ENCODE data around the gene METTL16. TPM values are rescaled to one million over a fixed set of nuclear protein-coding genes. Genes with fewer than 3 reads are reported as not detected.

METTL16 gene
- total RNA-seq, 2 donors from 2014 or later = 12.9 to 24.1 TPM

DNA sequence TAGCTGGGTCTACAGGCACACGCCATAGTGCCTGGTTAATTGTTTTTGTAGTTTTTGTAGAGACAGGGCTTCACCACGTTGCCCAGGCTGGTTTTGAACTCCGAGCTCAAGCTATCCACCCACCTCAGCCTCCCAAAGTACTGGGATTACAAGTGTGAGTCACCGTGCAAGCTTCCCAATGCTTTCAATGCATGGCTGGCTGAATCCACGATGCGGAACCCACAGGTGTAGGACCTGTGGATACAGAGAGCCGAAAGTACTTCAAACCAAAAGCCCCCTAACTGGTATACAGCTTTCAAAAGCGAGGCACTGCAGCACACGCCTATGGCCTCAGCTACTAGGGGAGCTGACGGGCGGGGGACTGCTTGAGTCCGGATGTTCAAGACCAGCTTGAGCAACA is 44.8 kb downstream of the METTL16 start:
- WGBS, 2 donors = 95% methylated on average over 11 to 12 of the region's 12 CpGs
- TF ChIP-seq, protein P1, sequence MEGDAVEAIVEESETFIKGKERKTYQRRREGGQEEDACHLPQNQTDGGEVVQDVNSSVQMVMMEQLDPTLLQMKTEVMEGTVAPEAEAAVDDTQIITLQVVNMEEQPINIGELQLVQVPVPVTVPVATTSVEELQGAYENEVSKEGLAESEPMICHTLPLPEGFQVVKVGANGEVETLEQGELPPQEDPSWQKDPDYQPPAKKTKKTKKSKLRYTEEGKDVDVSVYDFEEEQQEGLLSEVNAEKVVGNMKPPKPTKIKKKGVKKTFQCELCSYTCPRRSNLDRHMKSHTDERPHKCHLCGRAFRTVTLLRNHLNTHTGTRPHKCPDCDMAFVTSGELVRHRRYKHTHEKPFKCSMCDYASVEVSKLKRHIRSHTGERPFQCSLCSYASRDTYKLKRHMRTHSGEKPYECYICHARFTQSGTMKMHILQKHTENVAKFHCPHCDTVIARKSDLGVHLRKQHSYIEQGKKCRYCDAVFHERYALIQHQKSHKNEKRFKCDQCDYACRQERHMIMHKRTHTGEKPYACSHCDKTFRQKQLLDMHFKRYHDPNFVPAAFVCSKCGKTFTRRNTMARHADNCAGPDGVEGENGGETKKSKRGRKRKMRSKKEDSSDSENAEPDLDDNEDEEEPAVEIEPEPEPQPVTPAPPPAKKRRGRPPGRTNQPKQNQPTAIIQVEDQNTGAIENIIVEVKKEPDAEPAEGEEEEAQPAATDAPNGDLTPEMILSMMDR (IDR thresholded peaks at IDR 0.05) = no peak
- no peak for TF ChIP-seq POLR2A (IDR thresholded peaks at IDR 0.05)
- Histone ChIP-seq H3K27me3 (no peaks in the 10 kb centered on the region), H3K9me3 (no peaks in the 10 kb centered on the region), H3K27ac (no peak overlapping the region), H3K36me3 (replicated peaks in 1 of 2; ENCODE audit: insufficient read depth in 1 of 2, low read depth in 2 of 2) (peaks cover 14 to 19% of the 10 kb centered on the region in 2 donors), H3K4me3 (no peak overlapping the region), H3K4me1 (no peaks in the 10 kb centered on the region)
- ATAC-seq = no peak
- intact Hi-C loops (cut with DNase I) = no loop called here
- DNase-seq = no peak

DNA sequence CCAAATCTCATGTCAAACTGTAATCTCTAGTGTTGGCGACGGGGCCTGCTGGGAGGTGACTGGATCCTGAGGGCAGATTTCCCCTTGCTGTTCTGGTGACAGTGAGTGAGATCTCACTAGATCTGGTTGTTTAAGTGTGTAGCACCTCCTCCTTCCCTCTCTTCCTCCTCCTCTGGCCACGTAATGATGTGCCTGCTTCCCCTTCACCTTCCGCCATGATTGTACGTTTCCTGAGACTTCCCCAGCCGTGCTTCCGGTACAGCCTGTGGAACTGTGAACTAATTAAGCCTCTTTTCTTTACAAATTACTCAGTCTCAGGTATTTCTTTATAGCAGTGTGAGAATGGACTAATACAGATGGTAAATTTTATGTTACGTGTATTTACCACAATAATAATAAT is 49.2 kb downstream of the METTL16 start:
- no peaks in the 10 kb centered on the region for H3K27me3 ChIP-seq
- no peaks in the 10 kb centered on the region for H3K9me3 ChIP-seq
- intact Hi-C loops (cut with DNase I) = no loop called here
- H3K36me3 ChIP-seq (replicated peaks in 1 of 2; ENCODE audit: insufficient read depth in 1 of 2, low read depth in 2 of 2) = peaks cover 14% of the 10 kb centered on the region in 2 donors
- WGBS, 2 donors = 94% methylated on average over 8 of the region's 8 CpGs
- ATAC-seq (no peak), DNase-seq (no peak)
- H3K27ac ChIP-seq = no peak overlapping the region
- TF ChIP-seq POLR2A (IDR thresholded peaks at IDR 0.05) = no peak
- TF ChIP-seq, protein P1 (IDR thresholded peaks at IDR 0.05) = no peak
- no peaks in the 10 kb centered on the region for H3K4me1 ChIP-seq
- no peak overlapping the region for H3K4me3 ChIP-seq

DNA sequence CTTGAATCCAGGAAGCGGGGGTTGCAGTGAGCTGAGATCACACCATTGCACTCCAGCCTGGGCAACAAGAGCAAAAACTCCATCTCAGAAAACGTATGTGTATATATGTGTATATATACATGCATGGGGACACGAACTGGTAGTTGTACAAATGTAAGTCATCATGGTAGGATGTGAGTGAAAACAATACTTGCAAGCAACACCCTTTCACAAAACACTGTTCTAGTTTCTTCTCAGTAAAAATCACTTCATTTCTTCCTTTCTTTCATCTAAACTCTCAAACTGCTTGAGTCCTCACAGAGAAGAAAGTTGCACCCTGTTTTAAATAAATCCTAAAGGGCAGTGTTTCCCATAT is 51.8 kb downstream of the METTL16 start:
- intact Hi-C loops (cut with DNase I) = no loop called here
- no peak overlapping the region for H3K27ac ChIP-seq

DNA sequence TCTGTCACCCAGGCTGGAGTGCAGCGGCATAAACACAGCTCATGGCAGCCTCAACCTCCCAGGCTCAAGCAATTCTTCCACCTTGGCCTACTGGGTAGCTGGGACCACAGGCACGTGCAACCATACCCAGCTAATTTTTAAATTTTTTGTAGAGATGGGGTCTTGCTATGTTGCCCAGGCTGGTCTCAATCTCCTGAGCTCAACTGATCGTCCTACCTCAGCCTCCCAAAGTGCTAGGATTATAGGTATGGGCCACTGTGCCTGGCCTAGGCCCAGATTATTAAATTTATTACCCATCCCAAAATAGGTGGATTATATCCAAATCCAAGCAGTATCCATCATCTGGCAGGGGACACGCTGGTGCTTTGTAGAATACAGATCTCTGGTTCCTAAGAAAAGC is 53.8 kb downstream of the METTL16 start:
- Histone ChIP-seq H3K27ac (no peak overlapping the region), H3K36me3 (replicated peaks in 1 of 2; ENCODE audit: insufficient read depth in 1 of 2, low read depth in 2 of 2) (peaks cover 7 to 8% of the 10 kb centered on the region in 2 donors), H3K27me3 (no peaks in the 10 kb centered on the region), H3K4me1 (no peaks in the 10 kb centered on the region), H3K9me3 (no peaks in the 10 kb centered on the region), H3K4me3 (no peak overlapping the region)
- intact Hi-C loops (cut with DNase I) = no loop called here
- DNase-seq = no peak
- no peak for ATAC-seq
- WGBS, 2 donors = 93 to 95% methylated on average over 4 of the region's 4 CpGs
- no peak for TF ChIP-seq POLR2A (IDR thresholded peaks at IDR 0.05)
- TF ChIP-seq, protein P1 (IDR thresholded peaks at IDR 0.05) = no peak

More for the DNA sequence above, 51.8 kb downstream of the METTL16 start:
- DNase-seq = no peak
- 89 to 90% methylated on average over 3 of the region's 3 CpGs for WGBS, 2 donors
- no peak for ATAC-seq
- no peaks in the 10 kb centered on the region for H3K4me1 ChIP-seq
- no peak overlapping the region for H3K4me3 ChIP-seq
- H3K9me3 ChIP-seq = no peaks in the 10 kb centered on the region
- no peaks in the 10 kb centered on the region for H3K27me3 ChIP-seq
- H3K36me3 ChIP-seq (replicated peaks in 1 of 2; ENCODE audit: insufficient read depth in 1 of 2, low read depth in 2 of 2) = peaks cover 14% of the 10 kb centered on the region in 2 donors
- TF ChIP-seq POLR2A (IDR thresholded peaks at IDR 0.05) = no peak
- TF ChIP-seq, protein P1 (IDR thresholded peaks at IDR 0.05) = no peak

DNA sequence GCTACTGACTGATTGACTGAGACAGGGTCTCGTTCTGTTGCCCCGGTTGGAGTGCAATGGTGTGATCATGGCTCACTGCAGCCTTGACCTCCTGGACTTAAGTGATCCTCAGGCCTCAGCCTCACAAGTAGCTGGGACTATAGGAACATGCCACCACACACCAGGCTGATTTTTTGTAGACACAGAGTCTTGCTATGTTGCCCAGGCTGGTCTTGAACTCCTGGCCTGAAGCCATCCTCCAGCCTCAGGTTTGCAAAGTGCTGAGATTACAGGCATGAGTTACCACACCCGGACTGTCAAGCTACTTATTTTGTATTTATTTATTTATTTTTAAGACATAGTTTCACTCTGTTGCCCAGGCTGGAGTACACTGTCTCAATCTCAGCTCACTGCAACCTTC is 55.2 kb downstream of the METTL16 start:
- no peak overlapping the region for H3K4me3 ChIP-seq
- H3K36me3 ChIP-seq (replicated peaks in 1 of 2; ENCODE audit: insufficient read depth in 1 of 2, low read depth in 2 of 2) = peaks cover 0 to 2% of the 10 kb centered on the region in 2 donors
- ATAC-seq = no peak
- H3K4me1 ChIP-seq = no peaks in the 10 kb centered on the region
- intact Hi-C loops (cut with DNase I) = no loop called here
- no peak for DNase-seq
- TF ChIP-seq, protein P1 (IDR thresholded peaks at IDR 0.05) = no peak
- TF ChIP-seq POLR2A (IDR thresholded peaks at IDR 0.05) = no peak
- no peaks in the 10 kb centered on the region for H3K9me3 ChIP-seq
- H3K27ac ChIP-seq = no peak overlapping the region
- WGBS, 2 donors = 87 to 94% methylated on average over 3 of the region's 3 CpGs
- H3K27me3 ChIP-seq = no peaks in the 10 kb centered on the region
